ENCODE measurements around the gene CD1D. TPM values are rescaled to one million over a fixed set of nuclear protein-coding genes. Genes with fewer than 3 reads are reported as not detected.

CD1D gene
- total and polyA plus RNA-seq, 8 donors = 1.5 to 3.6 (median 1.8) TPM

- Histone ChIP-seq H3K27me3 (peaks cover 0 to 8% of the 10 kb centered on the region in 2 donors), H3K4me3 (peak overlapping the region; percentile 23 to 35), H3K4me1 (peaks cover 3 to 45% of the 10 kb centered on the region in 2 donors), H3K36me3 (no peaks in the 10 kb centered on the region), H3K9me3 (no peaks in the 10 kb centered on the region), H3K27ac (peak overlapping the region; percentile 27 to 86)
- intact Hi-C loops (cut with DNase I) = no loop called here
- no peak for ATAC-seq
- DNase-seq = no peak
- TF ChIP-seq CTCF (IDR thresholded peaks at IDR 0.05) = no peak
Observed at GRCh38 chr1:158149175-158149574, 31.5 kb upstream of the CD1D start.

DNA sequence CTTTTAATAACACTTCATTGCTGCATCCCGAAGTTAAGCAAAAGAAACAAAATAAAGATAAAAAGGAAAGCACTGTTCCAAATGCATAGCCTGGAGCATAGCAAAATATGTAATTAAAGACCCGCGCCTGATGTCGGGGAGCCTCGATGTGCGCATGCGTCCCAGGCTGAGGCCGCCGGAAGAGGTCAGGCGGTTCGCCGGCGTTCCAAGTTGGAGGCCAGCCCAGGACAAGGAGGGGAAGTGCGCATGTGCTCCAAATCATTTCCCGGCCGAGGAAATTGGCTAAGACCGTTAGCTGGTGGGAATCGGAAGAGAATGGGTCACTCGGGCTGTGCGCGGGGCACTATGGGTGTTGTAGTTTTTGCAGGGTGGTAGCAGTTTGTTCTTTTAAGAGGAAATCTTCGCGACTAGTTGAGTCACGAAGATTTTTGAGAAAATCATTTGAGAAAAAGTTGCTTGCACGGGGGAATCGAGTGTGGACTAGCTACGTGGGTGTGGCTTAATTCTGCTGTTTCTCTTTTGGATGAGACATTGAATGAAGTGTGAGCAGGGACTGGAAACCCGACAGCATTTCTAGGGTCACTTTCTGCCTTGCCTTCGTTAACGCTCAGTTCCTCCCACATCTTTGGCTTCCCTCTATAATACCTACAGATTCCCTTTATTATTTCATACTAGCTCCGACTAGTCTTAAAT is 31.0 kb upstream of the CD1D start:
- no peaks in the 10 kb centered on the region for H3K36me3 ChIP-seq
- peaks cover 0 to 8% of the 10 kb centered on the region in 2 donors for H3K27me3 ChIP-seq
- ATAC-seq (peak; percentile 96), DNase-seq (peak; percentile 95 to 98 (median 95))
- peaks cover 3 to 45% of the 10 kb centered on the region in 2 donors for H3K4me1 ChIP-seq
- H3K27ac ChIP-seq = peak overlapping the region; percentile 27 to 86
- intact Hi-C loops (cut with DNase I) = no loop called here
- H3K9me3 ChIP-seq = no peaks in the 10 kb centered on the region
- peak overlapping the region; percentile 23 to 35 for H3K4me3 ChIP-seq
- TF ChIP-seq CTCF (IDR thresholded peaks at IDR 0.05) = no peak

DNA sequence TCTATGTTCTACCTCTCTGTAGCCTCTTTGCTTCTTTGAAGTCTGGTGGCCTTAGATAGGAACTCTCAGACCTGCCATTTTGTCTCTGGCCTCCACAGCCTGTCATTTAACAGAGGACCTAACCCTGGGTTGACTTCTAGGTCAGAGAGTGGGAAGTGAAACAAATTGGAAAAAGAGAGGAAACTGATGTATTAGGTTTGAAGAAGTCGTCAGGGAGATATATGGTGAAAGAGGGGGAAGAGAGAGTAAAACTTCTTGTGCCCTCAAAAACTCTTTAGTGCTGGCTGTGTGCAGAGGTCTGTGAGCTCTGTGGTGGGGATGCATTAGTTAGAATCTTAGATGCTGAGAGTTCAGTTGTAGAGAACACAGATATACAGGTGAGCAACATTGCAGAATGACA is 30.2 kb upstream of the CD1D start:
- intact Hi-C loops (cut with DNase I) = no loop called here
- Histone ChIP-seq H3K36me3 (no peaks in the 10 kb centered on the region), H3K9me3 (no peaks in the 10 kb centered on the region), H3K4me3 (no peak overlapping the region), H3K27me3 (peaks cover 0 to 8% of the 10 kb centered on the region in 2 donors), H3K4me1 (peaks cover 3 to 45% of the 10 kb centered on the region in 2 donors), H3K27ac (peak overlapping the region in 1 of 2 donors; percentile 86)
- TF ChIP-seq CTCF (IDR thresholded peaks at IDR 0.05) = no peak
- ATAC-seq = peak; percentile 55
- no peak for DNase-seq

GRCh38 chr1:158153179-158153578 is 27.5 kb upstream of the CD1D start:
- Histone ChIP-seq H3K27ac (no peak overlapping the region), H3K4me1 (peaks cover 3 to 38% of the 10 kb centered on the region in 2 donors), H3K4me3 (no peak overlapping the region), H3K9me3 (no peaks in the 10 kb centered on the region), H3K36me3 (no peaks in the 10 kb centered on the region), H3K27me3 (peaks cover 0 to 8% of the 10 kb centered on the region in 2 donors)
- TF ChIP-seq CTCF (IDR thresholded peaks at IDR 0.05) = no peak
- DNase-seq (no peak), ATAC-seq (no peak)
- intact Hi-C loops (cut with DNase I) = no loop called here

GRCh38 chr1:158153746-158154444 is 26.8 kb upstream of the CD1D start:
- intact Hi-C loops (cut with DNase I) = no loop called here
- Histone ChIP-seq H3K36me3 (no peaks in the 10 kb centered on the region), H3K9me3 (no peaks in the 10 kb centered on the region), H3K27ac (no peak overlapping the region), H3K4me3 (no peak overlapping the region), H3K27me3 (peaks cover 0 to 8% of the 10 kb centered on the region in 2 donors), H3K4me1 (peaks cover 3 to 31% of the 10 kb centered on the region in 2 donors)
- DNase-seq = no peak
- ATAC-seq = no peak
- TF ChIP-seq CTCF (IDR thresholded peaks at IDR 0.05) = no peak

Data from left lung (tissue), 10 donors.